Activated CD4-positive, alpha-beta memory T cell treated with anti-CD3 and anti-CD28 coated beads for 36 hours (primary cell): ENCODE data around the gene SLC6A12. TPM values are rescaled to one million over a fixed set of nuclear protein-coding genes. Genes with fewer than 3 reads are reported as not detected.
A peak's percentile ranks its signal among the peaks of the same experiment; 100 is the strongest.

Experiments used
- CTCF ChIA-PET: fragments of 350-600 bp; sonication (Branson Sonifier 250); formaldehyde crosslinking; loops from one replicate; lab custom pipeline; 2021; ENCODE audit warnings: antibody characterized with exemption, inconsistent platforms; lab: Charles Lee
- POLR2A ChIA-PET: fragments of 350-600 bp; sonication (Branson Sonifier 250); formaldehyde crosslinking; loops from one replicate; lab custom pipeline; 2021; ENCODE audit warnings: antibody characterized with exemption; lab: Charles Lee
- DNase-seq: peaks from one replicate; pipeline ENCODE4 v3.0.0-alpha.2; 2020
- H3K27ac Mint-ChIP-seq: one replicate; pipeline ENCODE4 v1.8.0; 2021; ENCODE audit warnings: mixed read lengths
- H3K27me3 Mint-ChIP-seq: one replicate; pipeline ENCODE4 v1.8.0; 2021; ENCODE audit warnings: mixed read lengths
- H3K36me3 Mint-ChIP-seq: one replicate; pipeline ENCODE4 v1.8.0; 2021; ENCODE audit warnings: mixed read lengths
- H3K4me1 Mint-ChIP-seq: one replicate; pipeline ENCODE4 v1.8.0; 2021; ENCODE audit warnings: low read depth, mixed read lengths
- H3K4me3 Mint-ChIP-seq: one replicate; pipeline ENCODE4 v1.8.0; 2021; ENCODE audit warnings: mild to moderate bottlenecking, mixed read lengths
- H3K9me3 Mint-ChIP-seq: one replicate; pipeline ENCODE4 v1.8.0; 2021; ENCODE audit warnings: mixed read lengths
- intact Hi-C: fragments of 100-400 bp; cut with micrococcal nuclease; formaldehyde crosslinking; loops from one replicate; pipeline ENCODE4 v1.15.1; 2023
- total RNA-seq, 2 experiments: library from RNA; stranded (reverse); gene quantifications; one replicate each; pipeline ENCODE4 v1.2.3, GENCODE V29; 2021

The SLC6A12 gene
- total RNA-seq, 2 experiments from 2014 or later, result 0.43 TPM; not detected in 1

GRCh38 chr12:160858-161257 lies 53.1 kb downstream of the SLC6A12 start:
- Mint-ChIP-seq H3K36me3 (no peaks in the 10 kb centered on the region), H3K27ac (no peak overlapping the region), H3K4me1 (no peaks in the 10 kb centered on the region), H3K9me3 (no peaks in the 10 kb centered on the region), H3K27me3 (no peaks in the 10 kb centered on the region), H3K4me3 (no peak overlapping the region)
- DNase-seq, result no peak
- intact Hi-C loops, result no loop called here
- POLR2A ChIA-PET, result no interaction called here
- CTCF ChIA-PET, result no interaction called here

- intact Hi-C loops, result no loop called here
- H3K36me3 Mint-ChIP-seq, result no peaks in the 10 kb centered on the region
- no peaks in the 10 kb centered on the region for H3K27me3 Mint-ChIP-seq
- no peak overlapping the region for H3K27ac Mint-ChIP-seq
- no peaks in the 10 kb centered on the region for H3K4me1 Mint-ChIP-seq
- CTCF ChIA-PET, result interaction anchor here (0.6 kb wide), 1 partner anchor 103 kb away, joined by 6 read pairs; no protein-coding TSS in a partner anchor
- DNase-seq, result no peak
- H3K4me3 Mint-ChIP-seq, result no peak overlapping the region
- no peaks in the 10 kb centered on the region for H3K9me3 Mint-ChIP-seq
- POLR2A ChIA-PET, result no interaction called here
Measured at GRCh38 chr12:159156-159782, 54.7 kb downstream of the SLC6A12 start.

- intact Hi-C loops, result no loop called here
- no peak overlapping the region for H3K4me3 Mint-ChIP-seq
- CTCF ChIA-PET, result no interaction called here
- no peaks in the 10 kb centered on the region for H3K9me3 Mint-ChIP-seq
- no peak for DNase-seq
- POLR2A ChIA-PET, result no interaction called here
- H3K4me1 Mint-ChIP-seq, result no peaks in the 10 kb centered on the region
- H3K27me3 Mint-ChIP-seq, result no peaks in the 10 kb centered on the region
- H3K36me3 Mint-ChIP-seq, result no peaks in the 10 kb centered on the region
- H3K27ac Mint-ChIP-seq, result no peak overlapping the region
Measured at GRCh38 chr12:157644-158043, 56.3 kb downstream of the SLC6A12 start.

- intact Hi-C loops, result no loop called here
- POLR2A ChIA-PET, result no interaction called here
- CTCF ChIA-PET, result no interaction called here
- Mint-ChIP-seq H3K4me3 (no peak overlapping the region), H3K4me1 (no peaks in the 10 kb centered on the region), H3K9me3 (no peaks in the 10 kb centered on the region), H3K27ac (no peak overlapping the region), H3K27me3 (no peaks in the 10 kb centered on the region), H3K36me3 (no peaks in the 10 kb centered on the region)
- DNase-seq, result no peak
Measured at GRCh38 chr12:156945-157344, 57.0 kb downstream of the SLC6A12 start.

DNA sequence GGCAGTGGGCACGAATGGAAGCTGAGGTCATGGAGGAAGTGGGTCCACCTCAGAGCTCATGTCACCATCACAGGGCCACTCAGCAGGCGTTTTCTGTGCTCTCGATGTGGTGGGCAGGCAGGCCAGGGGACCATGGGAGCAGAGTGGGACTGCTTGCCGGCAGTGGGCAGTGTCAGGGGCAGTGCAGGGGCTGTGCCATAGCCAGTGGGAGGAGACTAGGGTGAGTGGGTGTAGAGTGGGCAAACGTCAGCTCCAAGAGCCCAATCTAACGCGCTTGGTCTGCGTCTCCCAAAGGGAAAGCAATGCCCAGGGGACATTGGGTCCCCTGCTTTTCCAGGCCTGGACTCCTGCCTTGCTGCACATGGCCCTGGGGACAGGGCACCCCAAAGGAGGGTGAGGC lies 58.3 kb downstream of the SLC6A12 start:
- no peaks in the 10 kb centered on the region for H3K9me3 Mint-ChIP-seq
- H3K4me1 Mint-ChIP-seq, result no peaks in the 10 kb centered on the region
- H3K36me3 Mint-ChIP-seq, result no peaks in the 10 kb centered on the region
- POLR2A ChIA-PET, result no interaction called here
- H3K27ac Mint-ChIP-seq, result no peak overlapping the region
- CTCF ChIA-PET, result no interaction called here
- DNase-seq, result no peak
- H3K4me3 Mint-ChIP-seq, result no peak overlapping the region
- intact Hi-C loops, result no loop called here
- peaks cover 5% of the 10 kb centered on the region for H3K27me3 Mint-ChIP-seq

GRCh38 chr12:155006-155405 lies 59.0 kb downstream of the SLC6A12 start:
- Mint-ChIP-seq H3K27ac (no peak overlapping the region), H3K4me1 (no peaks in the 10 kb centered on the region), H3K27me3 (peaks cover 5% of the 10 kb centered on the region), H3K4me3 (no peak overlapping the region), H3K9me3 (no peaks in the 10 kb centered on the region), H3K36me3 (no peaks in the 10 kb centered on the region)
- intact Hi-C loops, result no loop called here
- no peak for DNase-seq
- ChIA-PET CTCF (no interaction called here), POLR2A (no interaction called here)

- Mint-ChIP-seq H3K9me3 (no peaks in the 10 kb centered on the region), H3K4me1 (no peaks in the 10 kb centered on the region), H3K27ac (no peak overlapping the region), H3K27me3 (peaks cover 5% of the 10 kb centered on the region), H3K36me3 (no peaks in the 10 kb centered on the region), H3K4me3 (no peak overlapping the region)
- POLR2A ChIA-PET, result no interaction called here
- intact Hi-C loops, result no loop called here
- CTCF ChIA-PET, result interaction anchor here (1.0 kb wide), 2 partner anchors 9 to 66 kb away, joined by 3 to 4 read pairs; no protein-coding TSS in a partner anchor
- DNase-seq, result no peak
Measured at GRCh38 chr12:154058-154457, 59.9 kb downstream of the SLC6A12 start.

GRCh38 chr12:153080-153746 lies 60.7 kb downstream of the SLC6A12 start:
- DNase-seq, result peak; percentile 73
- ChIA-PET POLR2A (no interaction called here), CTCF (interaction anchor here (0.6 to 1.4 kb wide), 6 partner anchors 8 to 91 kb away, joined by 3 to 4 read pairs (median 3); no protein-coding TSS in a partner anchor)
- H3K27me3 Mint-ChIP-seq, result peaks cover 5% of the 10 kb centered on the region
- H3K36me3 Mint-ChIP-seq, result no peaks in the 10 kb centered on the region
- H3K4me3 Mint-ChIP-seq, result no peak overlapping the region
- H3K27ac Mint-ChIP-seq, result no peak overlapping the region
- intact Hi-C loops, result no loop called here
- no peaks in the 10 kb centered on the region for H3K4me1 Mint-ChIP-seq
- no peaks in the 10 kb centered on the region for H3K9me3 Mint-ChIP-seq

GRCh38 chr12:152440-152839 lies 61.5 kb downstream of the SLC6A12 start:
- intact Hi-C loops, result no loop called here
- H3K36me3 Mint-ChIP-seq, result no peaks in the 10 kb centered on the region
- DNase-seq, result no peak
- no peaks in the 10 kb centered on the region for H3K9me3 Mint-ChIP-seq
- no peak overlapping the region for H3K27ac Mint-ChIP-seq
- ChIA-PET POLR2A (no interaction called here), CTCF (interaction anchor here (0.6 to 1.4 kb wide), 3 partner anchors 17 to 91 kb away, joined by 3 read pairs; no protein-coding TSS in a partner anchor)
- no peaks in the 10 kb centered on the region for H3K4me1 Mint-ChIP-seq
- no peak overlapping the region for H3K4me3 Mint-ChIP-seq
- peaks cover 5% of the 10 kb centered on the region for H3K27me3 Mint-ChIP-seq

DNA sequence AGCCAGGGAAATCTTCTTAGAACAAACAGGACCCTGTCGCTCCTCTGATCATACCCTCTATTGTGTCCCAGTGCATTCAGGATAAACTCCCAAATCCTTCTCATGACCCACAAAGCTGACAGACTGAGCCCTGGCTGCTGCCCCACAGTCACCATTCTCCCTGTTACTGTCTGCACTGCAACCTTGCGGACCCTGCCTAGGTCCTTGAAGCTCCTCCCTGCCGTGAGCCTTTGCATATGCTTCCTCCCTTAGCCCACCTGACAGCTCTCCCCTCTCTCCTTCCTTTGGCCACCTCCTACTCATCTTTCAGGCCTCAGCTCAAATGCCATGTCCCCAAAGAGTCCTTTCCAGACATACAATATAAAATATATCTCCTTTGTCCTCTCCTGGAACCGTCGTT lies 62.4 kb downstream of the SLC6A12 start:
- CTCF ChIA-PET, result interaction anchor here (1.4 kb wide), 1 partner anchor 68 kb away, joined by 3 read pairs; no protein-coding TSS in a partner anchor
- H3K27me3 Mint-ChIP-seq, result peaks cover 5% of the 10 kb centered on the region
- H3K4me1 Mint-ChIP-seq, result no peaks in the 10 kb centered on the region
- POLR2A ChIA-PET, result no interaction called here
- DNase-seq, result no peak
- no peak overlapping the region for H3K27ac Mint-ChIP-seq
- H3K9me3 Mint-ChIP-seq, result no peaks in the 10 kb centered on the region
- no peaks in the 10 kb centered on the region for H3K36me3 Mint-ChIP-seq
- intact Hi-C loops, result no loop called here
- H3K4me3 Mint-ChIP-seq, result no peak overlapping the region

- Mint-ChIP-seq H3K9me3 (no peaks in the 10 kb centered on the region), H3K4me1 (peaks cover 6% of the 10 kb centered on the region), H3K4me3 (no peak overlapping the region), H3K27ac (no peak overlapping the region), H3K36me3 (no peaks in the 10 kb centered on the region), H3K27me3 (peaks cover 5% of the 10 kb centered on the region)
- DNase-seq, result no peak
- intact Hi-C loops, result no loop called here
- ChIA-PET CTCF (no interaction called here), POLR2A (no interaction called here)
Measured at GRCh38 chr12:148676-149416, 65.1 kb downstream of the SLC6A12 start.

- DNase-seq, result no peak
- Mint-ChIP-seq H3K27me3 (peaks cover 5% of the 10 kb centered on the region), H3K27ac (no peak overlapping the region), H3K9me3 (no peaks in the 10 kb centered on the region), H3K36me3 (no peaks in the 10 kb centered on the region), H3K4me1 (peaks cover 6% of the 10 kb centered on the region), H3K4me3 (no peak overlapping the region)
- POLR2A ChIA-PET, result no interaction called here
- CTCF ChIA-PET, result no interaction called here
- intact Hi-C loops, result no loop called here
Measured at GRCh38 chr12:147242-147641, 66.7 kb downstream of the SLC6A12 start.
